Osteocyte (in vitro differentiated cells): ENCODE results near the gene KCTD14. TPM values are rescaled to one million over a fixed set of nuclear protein-coding genes. Genes with fewer than 3 reads are reported as not detected.
"Not testable (repeated sequence)": the region's sequence is repeated elsewhere in the genome, so short reads cannot be mapped to it uniquely, and the experiment has no call there.

Experiments
- DNase-seq: peaks from one replicate; pipeline ENCODE4 v3.0.0; 2021; ENCODE audit warnings: mixed read lengths; ENCODE audit not compliant: unreplicated experiment; ENCODE audit errors: extremely low spot score
- H3K27ac Mint-ChIP-seq: one replicate; pipeline ENCODE4 v1.8.0; 2021; ENCODE audit warnings: mild to moderate bottlenecking, mixed read lengths; ENCODE audit not compliant: unreplicated experiment
- H3K27me3 Mint-ChIP-seq: one replicate; pipeline ENCODE4 v1.8.0; 2021; ENCODE audit warnings: mixed read lengths; ENCODE audit not compliant: unreplicated experiment
- H3K36me3 Mint-ChIP-seq: one replicate; pipeline ENCODE4 v1.8.0; 2021; ENCODE audit warnings: mixed read lengths; ENCODE audit not compliant: unreplicated experiment
- H3K4me1 Mint-ChIP-seq: one replicate; pipeline ENCODE4 v1.8.0; 2021; ENCODE audit warnings: mixed read lengths; ENCODE audit not compliant: unreplicated experiment
- H3K4me3 Mint-ChIP-seq: one replicate; pipeline ENCODE4 v1.8.0; 2021; ENCODE audit warnings: mild to moderate bottlenecking, moderate library complexity, mixed read lengths; ENCODE audit not compliant: unreplicated experiment
- H3K9me3 Mint-ChIP-seq: one replicate; pipeline ENCODE4 v1.8.0; 2021; ENCODE audit warnings: mixed read lengths; ENCODE audit not compliant: unreplicated experiment
- CTCF ChIP-seq: fragments of 200-600 bp; sonication (generic); IDR thresholded peaks from 2 replicates; pipeline ENCODE4 v1.5.0; 2021; ENCODE audit warnings: antibody characterized with exemption, mild to moderate bottlenecking, moderate library complexity
- total RNA-seq: library from RNA; stranded (reverse); gene quantifications from 2 replicates; pipeline ENCODE4 v1.2.1, GENCODE V29; 2021

The KCTD14 gene
- total RNA-seq, 1 donor from 2014 or later, result 0.73 TPM

- Mint-ChIP-seq H3K36me3 (no peaks in the 10 kb centered on the region), H3K27me3 (no peaks in the 10 kb centered on the region), H3K4me3 (no peak overlapping the region), H3K27ac (no peak overlapping the region), H3K4me1 (peaks cover 24% of the 10 kb centered on the region), H3K9me3 (no peaks in the 10 kb centered on the region)
- peak; percentile 4 for TF ChIP-seq CTCF
- no peak for DNase-seq
Observed at GRCh38 chr11:78046486-78046854, 23.4 kb upstream of the KCTD14 start.

- H3K4me3 Mint-ChIP-seq, result peak overlapping the region; percentile 65
- peak; percentile 100 for TF ChIP-seq CTCF
- peak overlapping the region; percentile 71 for H3K27ac Mint-ChIP-seq
- DNase-seq, result peak; percentile 95
- H3K36me3 Mint-ChIP-seq, result no peaks in the 10 kb centered on the region
- no peaks in the 10 kb centered on the region for H3K27me3 Mint-ChIP-seq
- peaks cover 24% of the 10 kb centered on the region for H3K4me1 Mint-ChIP-seq
- H3K9me3 Mint-ChIP-seq, result no peaks in the 10 kb centered on the region
Observed at GRCh38 chr11:78045851-78046485, 22.9 kb upstream of the KCTD14 start.

GRCh38 chr11:78044706-78045105 lies 21.6 kb upstream of the KCTD14 start:
- peaks cover 32% of the 10 kb centered on the region for H3K4me1 Mint-ChIP-seq
- H3K9me3 Mint-ChIP-seq, result no peaks in the 10 kb centered on the region
- H3K27ac Mint-ChIP-seq, result no peak overlapping the region
- no peak for TF ChIP-seq CTCF
- H3K36me3 Mint-ChIP-seq, result no peaks in the 10 kb centered on the region
- DNase-seq, result no peak
- H3K4me3 Mint-ChIP-seq, result no peak overlapping the region
- no peaks in the 10 kb centered on the region for H3K27me3 Mint-ChIP-seq

- Mint-ChIP-seq H3K9me3 (no peaks in the 10 kb centered on the region), H3K4me1 (peaks cover 59% of the 10 kb centered on the region), H3K27ac (peak overlapping the region; percentile 80), H3K4me3 (peak overlapping the region; percentile 26), H3K27me3 (no peaks in the 10 kb centered on the region), H3K36me3 (no peaks in the 10 kb centered on the region)
- no peak for DNase-seq
- no peak for TF ChIP-seq CTCF
Observed at GRCh38 chr11:78041843-78042440, 18.9 kb upstream of the KCTD14 start.

- Mint-ChIP-seq H3K27ac (peak overlapping the region; percentile 100), H3K4me3 (peak overlapping the region; percentile 26), H3K4me1 (peaks cover 62% of the 10 kb centered on the region)
- not testable (repeated sequence) for H3K27me3 Mint-ChIP-seq, DNase-seq, H3K36me3 Mint-ChIP-seq, H3K9me3 Mint-ChIP-seq
Observed at GRCh38 chr11:78041380-78041719, 18.3 kb upstream of the KCTD14 start.
